Ectodermal cell (in vitro differentiated cells): Measurements from ENCODE around the gene PKD2L1.
A peak's percentile ranks its signal among the peaks of the same experiment; 100 is the strongest.

Experiments used
- H3K27ac ChIP-seq: 2 replicates; pipeline ENCODE4 v1.7.0; 2013; ENCODE audit warnings: mild to moderate bottlenecking, low read depth, low read length; ENCODE audit not compliant: insufficient read depth, poor library complexity, severe bottlenecking
- H3K27me3 ChIP-seq: 2 replicates; pipeline ENCODE4 v1.7.0; 2013; ENCODE audit warnings: mild to moderate bottlenecking, low read length; ENCODE audit not compliant: insufficient read depth, control insufficient read depth, poor library complexity, severe bottlenecking
- H3K36me3 ChIP-seq: one replicate; pipeline ENCODE4 v1.7.0; 2013; ENCODE audit warnings: low read length; ENCODE audit not compliant: control insufficient read depth, insufficient read depth
- H3K4me1 ChIP-seq: one replicate; pipeline ENCODE4 v1.7.0; 2013; ENCODE audit warnings: low read length; ENCODE audit not compliant: control insufficient read depth, insufficient read depth
- H3K4me3 ChIP-seq: 2 replicates; pipeline ENCODE4 v1.7.0; 2013; ENCODE audit warnings: low read depth, low read length, control low read depth; ENCODE audit not compliant: insufficient read depth
- H3K9me3 ChIP-seq: 2 replicates; pipeline ENCODE4 v1.7.0; 2013; ENCODE audit warnings: mild to moderate bottlenecking, low read length, moderate library complexity; ENCODE audit not compliant: control insufficient read depth
- WGBS, 2 experiments: methylation state at CpG; one replicate each; pipeline ENCODE4 v1.1.7; 2013; ENCODE audit warnings: missing lambda C conversion rate in 2 of 2; 5-methylcytosine and 5-hydroxymethylcytosine counted together

PKD2L1 gene

DNA sequence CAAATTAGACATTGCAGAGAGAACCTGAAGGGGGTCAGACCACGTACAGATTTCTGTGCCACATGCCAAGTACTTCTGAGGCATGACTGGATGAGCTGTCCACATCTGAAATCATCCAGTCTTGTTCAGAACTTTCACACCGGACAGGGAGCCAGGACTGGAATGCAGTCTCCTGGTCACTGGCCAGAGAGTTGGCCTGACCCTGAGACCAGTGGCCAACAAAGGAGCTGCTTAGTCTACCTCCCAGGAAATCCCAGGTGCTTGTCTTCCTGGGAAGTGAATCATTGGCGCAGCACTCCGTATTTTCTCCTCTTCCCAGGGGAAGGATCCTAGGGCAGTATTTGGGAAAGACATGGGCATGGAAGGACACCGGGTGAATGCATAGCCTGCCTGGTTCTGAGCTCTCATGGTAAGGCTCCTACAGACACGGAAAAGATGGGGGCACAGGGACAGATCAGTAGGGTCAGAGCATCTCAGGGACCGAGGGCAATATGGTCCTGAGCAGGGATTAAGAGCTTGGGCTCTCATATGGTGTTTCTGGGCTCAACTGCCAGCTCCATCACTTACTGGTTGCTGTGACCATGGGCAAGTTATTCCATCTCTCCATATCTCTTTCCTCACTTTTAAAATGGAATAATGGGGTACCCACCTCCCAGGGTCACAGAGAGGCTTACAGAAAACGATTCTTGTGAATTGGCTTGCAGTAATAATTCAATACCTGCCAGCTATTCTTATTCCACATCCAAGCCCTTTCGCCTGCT, 15.7 kb upstream of the PKD2L1 start:
- 48% methylated on average over 9 of the region's 9 CpGs for WGBS, 2 experiments
- no peaks in the 10 kb centered on the region for H3K9me3 ChIP-seq
- no peak overlapping the region for H3K27ac ChIP-seq
- H3K4me1 ChIP-seq: peaks cover 35% of the 10 kb centered on the region
- peak overlapping the region; percentile 96 for H3K4me3 ChIP-seq
- H3K27me3 ChIP-seq: no peaks in the 10 kb centered on the region
- peaks cover 8% of the 10 kb centered on the region for H3K36me3 ChIP-seq

- no peaks in the 10 kb centered on the region for H3K9me3 ChIP-seq
- H3K27ac ChIP-seq: no peak overlapping the region
- peaks cover 21% of the 10 kb centered on the region for H3K4me1 ChIP-seq
- no peaks in the 10 kb centered on the region for H3K27me3 ChIP-seq
- H3K4me3 ChIP-seq: no peak overlapping the region
- 91 to 95% methylated on average over 3 of the region's 3 CpGs for WGBS, 2 experiments
- H3K36me3 ChIP-seq: no peaks in the 10 kb centered on the region
Observed at GRCh38 chr10:100344241-100344788, 14.3 kb upstream of the PKD2L1 start.

DNA sequence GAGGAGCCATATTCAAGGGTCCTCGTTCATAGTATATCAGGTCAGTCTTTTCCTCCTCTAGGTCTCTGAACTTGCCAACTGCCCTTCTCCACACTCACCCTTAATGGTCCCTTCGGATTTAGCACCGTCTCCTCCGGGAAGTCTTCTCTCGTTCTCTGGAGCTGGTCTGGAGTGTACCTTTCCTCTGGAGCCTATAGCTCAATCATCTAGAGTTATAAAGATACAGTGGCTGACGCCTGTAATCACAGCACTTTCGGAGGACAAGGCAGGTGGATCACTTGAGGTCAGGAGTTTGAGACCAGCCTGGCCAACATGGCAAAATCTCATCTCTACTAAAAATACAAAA, 12.6 kb upstream of the PKD2L1 start:
- Histone ChIP-seq H3K4me3 (no peak overlapping the region), H3K27ac (no peak overlapping the region), H3K9me3 (no peaks in the 10 kb centered on the region), H3K4me1 (peaks cover 6% of the 10 kb centered on the region), H3K27me3 (no peaks in the 10 kb centered on the region), H3K36me3 (no peaks in the 10 kb centered on the region)
- WGBS, 2 experiments: 87 to 88% methylated on average over 7 of the region's 7 CpGs

- no peaks in the 10 kb centered on the region for H3K36me3 ChIP-seq
- WGBS, 2 experiments: 64 to 67% methylated on average over 9 of the region's 9 CpGs
Observed at GRCh38 chr10:100341953-100342626, 12.1 kb upstream of the PKD2L1 start.

DNA sequence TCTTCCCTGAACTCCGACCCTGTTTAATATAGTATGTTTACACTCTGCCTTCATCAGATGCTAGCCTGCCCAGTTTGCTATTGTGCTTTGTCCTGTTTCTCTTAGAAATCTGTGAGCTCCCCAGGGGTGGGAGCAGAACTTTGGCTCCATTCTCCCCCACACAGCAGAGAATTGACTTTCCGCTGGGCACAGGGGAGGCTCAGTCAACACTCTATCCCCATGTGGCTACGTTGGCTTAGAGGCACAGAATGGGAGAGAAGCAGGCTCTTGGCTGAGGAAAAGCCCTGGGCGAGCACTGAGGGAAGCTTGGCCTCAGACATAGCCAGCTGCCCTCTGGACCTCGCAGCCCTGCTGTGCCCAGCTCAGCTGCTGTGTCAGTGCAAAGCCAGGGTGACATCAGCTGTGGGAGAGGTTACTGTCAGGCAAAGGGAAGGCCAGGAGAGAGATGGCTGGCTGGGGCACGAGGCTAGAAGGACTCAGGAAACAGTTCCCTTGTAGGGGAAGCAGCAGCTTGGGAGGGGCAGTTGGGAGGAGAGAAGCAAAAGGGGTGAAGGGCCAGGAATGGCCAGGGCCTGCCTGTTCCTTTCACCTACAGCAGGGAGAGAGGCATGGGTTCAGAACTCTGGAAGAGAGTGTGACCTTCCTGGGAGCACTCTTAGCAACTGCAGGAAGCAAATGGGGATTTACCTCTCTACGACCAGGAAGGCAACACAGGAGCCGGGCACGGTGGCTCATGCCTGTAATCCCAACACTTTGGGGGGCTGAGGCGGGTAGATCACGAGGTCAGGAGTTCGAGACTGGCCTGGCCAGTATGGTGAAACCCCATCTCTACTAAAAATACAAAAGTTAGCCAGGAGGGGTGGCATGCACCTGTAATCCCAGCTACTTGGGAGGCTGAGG, 11.2 kb upstream of the PKD2L1 start:
- no peak overlapping the region for H3K27ac ChIP-seq

More at GRCh38 chr10:100341953-100342626, 12.1 kb upstream of the PKD2L1 start:
- Histone ChIP-seq H3K27me3 (no peaks in the 10 kb centered on the region), H3K9me3 (no peaks in the 10 kb centered on the region), H3K27ac (no peak overlapping the region), H3K4me3 (no peak overlapping the region), H3K4me1 (peaks cover 6% of the 10 kb centered on the region)

GRCh38 chr10:100339236-100339635, 9.2 kb upstream of the PKD2L1 start:
- WGBS, 2 experiments: 72 to 75% methylated on average over 5 of the region's 5 CpGs
- no peak overlapping the region for H3K27ac ChIP-seq
- H3K9me3 ChIP-seq: no peaks in the 10 kb centered on the region
- H3K4me1 ChIP-seq: peaks cover 6% of the 10 kb centered on the region
- no peaks in the 10 kb centered on the region for H3K36me3 ChIP-seq
- H3K4me3 ChIP-seq: no peak overlapping the region
- no peaks in the 10 kb centered on the region for H3K27me3 ChIP-seq

More for the DNA sequence above, 11.2 kb upstream of the PKD2L1 start:
- Histone ChIP-seq H3K4me3 (no peak overlapping the region), H3K9me3 (no peaks in the 10 kb centered on the region), H3K27me3 (no peaks in the 10 kb centered on the region), H3K36me3 (no peaks in the 10 kb centered on the region), H3K4me1 (peaks cover 6% of the 10 kb centered on the region)
- 66 to 68% methylated on average over 12 of the region's 12 CpGs for WGBS, 2 experiments

GRCh38 chr10:100338434-100339036, 8.5 kb upstream of the PKD2L1 start:
- H3K4me3 ChIP-seq: no peak overlapping the region
- H3K27ac ChIP-seq: no peak overlapping the region
- peaks cover 6% of the 10 kb centered on the region for H3K4me1 ChIP-seq
- peaks cover 3% of the 10 kb centered on the region for H3K27me3 ChIP-seq
- H3K36me3 ChIP-seq: no peaks in the 10 kb centered on the region
- no peaks in the 10 kb centered on the region for H3K9me3 ChIP-seq
- WGBS, 2 experiments: 51 to 57% methylated on average over 4 of the region's 4 CpGs

GRCh38 chr10:100334762-100335161, 4.7 kb upstream of the PKD2L1 start:
- Histone ChIP-seq H3K4me3 (no peak overlapping the region), H3K27ac (no peak overlapping the region), H3K9me3 (no peaks in the 10 kb centered on the region), H3K27me3 (peaks cover 11% of the 10 kb centered on the region), H3K36me3 (no peaks in the 10 kb centered on the region), H3K4me1 (no peaks in the 10 kb centered on the region)
- WGBS, 2 experiments: 88 to 90% methylated on average over 9 of the region's 9 CpGs

- Histone ChIP-seq H3K4me3 (no peak overlapping the region), H3K27ac (no peak overlapping the region), H3K4me1 (no peaks in the 10 kb centered on the region), H3K36me3 (no peaks in the 10 kb centered on the region), H3K27me3 (peaks cover 18% of the 10 kb centered on the region), H3K9me3 (no peaks in the 10 kb centered on the region)
- WGBS, 2 experiments: 88 to 93% methylated on average over 2 of the region's 2 CpGs
Observed at GRCh38 chr10:100333661-100334440, 3.8 kb upstream of the PKD2L1 start.
